Body of pancreas (tissue), 4 donors: ENCODE measurements around the gene OAF. TPM values are rescaled to one million over a fixed set of nuclear protein-coding genes. Genes with fewer than 3 reads are reported as not detected.
"Not testable (repeated sequence)": the region's sequence is repeated elsewhere in the genome, so short reads cannot be mapped to it uniquely, and the experiment has no call there.

Experiments
- ATAC-seq: fragments of 150-250 bp; one replicate; pipeline ENCODE4 v1.9.1; 2016
- DNase-seq, 4 donors: peaks; one replicate each; pipeline ENCODE4 v3.0.0-alpha.2; 2019
- H3K27ac ChIP-seq, 4 donors: fragments of 200-600 bp; sonication (generic); 1 replicate in 3 of 4; 2 replicates in 1 of 4; pipeline versions ENCODE4 v1.5.1 to v1.6.1; 2016 to 2019; ENCODE audit warnings: mild to moderate bottlenecking in 1 of 4, mixed read lengths in 1 of 4, moderate library complexity in 1 of 4
- H3K27me3 ChIP-seq, 2 donors: fragments of 200-600 bp; sonication (generic); one replicate each; pipeline ENCODE4 v1.6.0; 2016; ENCODE audit warnings: mild to moderate bottlenecking in 1 of 2
- H3K36me3 ChIP-seq, 2 donors: fragments of 200-600 bp; sonication (generic); replicated peaks in 1 of 2; 2 replicates each; pipeline ENCODE4 v1.5.1; 2016; ENCODE audit warnings: low read depth in 2 of 2; ENCODE audit not compliant: insufficient read depth in 1 of 2
- H3K4me1 ChIP-seq: fragments of 200-600 bp; sonication (generic); one replicate; pipeline ENCODE4 v1.6.0; 2016
- H3K4me3 ChIP-seq, 2 donors: fragments of 200-600 bp; sonication (generic); 1 replicate in 1 of 2; 2 replicates in 1 of 2; pipeline ENCODE4 v1.5.1; 2016 to 2019
- H3K9me3 ChIP-seq, 3 donors: fragments of 200-600 bp; sonication (generic); 1 replicate in 2 of 3; 2 replicates in 1 of 3; pipeline ENCODE4 v1.5.1; 2016
- POLR2A ChIP-seq, 3 donors: fragments of 450-650 bp; IDR thresholded peaks; one replicate each; pipeline ENCODE4 v1.6.1; 2016; ENCODE audit warnings: antibody characterized with exemption in 3 of 3, mild to moderate bottlenecking in 2 of 3
- WGBS, 2 donors: methylation state at CpG; one replicate each; pipeline ENCODE4 v1.1.5; 2017; 5-methylcytosine and 5-hydroxymethylcytosine counted together
- intact Hi-C: fragments of 100-400 bp; cut with DNase I; formaldehyde crosslinking; loops from one replicate; pipeline ENCODE4 v1.15.1; 2023
- total RNA-seq, 2 donors: library from RNA; depleted of rRNA; stranded (reverse); fragments of >200 nt; gene quantifications; one replicate each; pipeline ENCODE4 v1.1.0, GENCODE V29; 2016
- TF ChIP-seq, protein P1 (sequence below), 7 experiments: fragments of 450-650 bp in 4 of 7; fragments of 200-600 bp in 3 of 7; sonication (generic) in 3 of 7; IDR thresholded peaks; one replicate each; pipeline ENCODE4 v1.5.1; 2016 to 2019; ENCODE audit warnings: antibody characterized with exemption in 7 of 7

Gene OAF
- total RNA-seq, 2 donors from 2014 or later: 53.7 to 67.7 TPM

DNA sequence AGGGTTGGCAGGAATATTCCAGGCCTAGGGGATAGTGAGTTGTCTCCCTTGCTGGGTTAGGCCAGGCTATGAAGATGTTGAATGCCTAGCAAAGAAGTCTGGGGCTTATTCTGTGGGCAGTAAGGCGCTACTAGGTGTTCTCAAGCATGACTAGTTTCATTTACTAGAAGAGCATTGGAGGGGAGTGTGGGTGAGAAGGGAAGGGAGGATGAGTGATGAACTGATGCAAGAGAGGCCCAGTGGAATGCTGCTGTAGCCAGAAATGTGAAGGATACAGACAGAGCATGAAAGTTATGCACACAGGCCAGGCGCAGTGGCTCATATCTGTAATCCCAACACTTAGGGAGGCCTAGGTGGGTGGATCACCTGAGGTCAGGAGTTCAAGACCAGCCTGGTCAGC is 62.6 kb downstream of the OAF start:
- 85 to 98% methylated on average over 2 of the region's 2 CpGs for WGBS, 2 donors
- H3K4me3 ChIP-seq: no peak overlapping the region
- DNase-seq (no peak), ATAC-seq (no peak)
- no peaks in the 10 kb centered on the region for H3K27me3 ChIP-seq
- no peaks in the 10 kb centered on the region for H3K4me1 ChIP-seq
- no peak overlapping the region for H3K27ac ChIP-seq
- intact Hi-C loops: no loop called here
- H3K36me3 ChIP-seq: no peaks in the 10 kb centered on the region
- TF ChIP-seq POLR2A (IDR thresholded peaks at IDR 0.05): no peak
- TF ChIP-seq, protein P1, sequence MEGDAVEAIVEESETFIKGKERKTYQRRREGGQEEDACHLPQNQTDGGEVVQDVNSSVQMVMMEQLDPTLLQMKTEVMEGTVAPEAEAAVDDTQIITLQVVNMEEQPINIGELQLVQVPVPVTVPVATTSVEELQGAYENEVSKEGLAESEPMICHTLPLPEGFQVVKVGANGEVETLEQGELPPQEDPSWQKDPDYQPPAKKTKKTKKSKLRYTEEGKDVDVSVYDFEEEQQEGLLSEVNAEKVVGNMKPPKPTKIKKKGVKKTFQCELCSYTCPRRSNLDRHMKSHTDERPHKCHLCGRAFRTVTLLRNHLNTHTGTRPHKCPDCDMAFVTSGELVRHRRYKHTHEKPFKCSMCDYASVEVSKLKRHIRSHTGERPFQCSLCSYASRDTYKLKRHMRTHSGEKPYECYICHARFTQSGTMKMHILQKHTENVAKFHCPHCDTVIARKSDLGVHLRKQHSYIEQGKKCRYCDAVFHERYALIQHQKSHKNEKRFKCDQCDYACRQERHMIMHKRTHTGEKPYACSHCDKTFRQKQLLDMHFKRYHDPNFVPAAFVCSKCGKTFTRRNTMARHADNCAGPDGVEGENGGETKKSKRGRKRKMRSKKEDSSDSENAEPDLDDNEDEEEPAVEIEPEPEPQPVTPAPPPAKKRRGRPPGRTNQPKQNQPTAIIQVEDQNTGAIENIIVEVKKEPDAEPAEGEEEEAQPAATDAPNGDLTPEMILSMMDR (IDR thresholded peaks at IDR 0.05): no peak
- H3K9me3 ChIP-seq: no peaks in the 10 kb centered on the region

DNA sequence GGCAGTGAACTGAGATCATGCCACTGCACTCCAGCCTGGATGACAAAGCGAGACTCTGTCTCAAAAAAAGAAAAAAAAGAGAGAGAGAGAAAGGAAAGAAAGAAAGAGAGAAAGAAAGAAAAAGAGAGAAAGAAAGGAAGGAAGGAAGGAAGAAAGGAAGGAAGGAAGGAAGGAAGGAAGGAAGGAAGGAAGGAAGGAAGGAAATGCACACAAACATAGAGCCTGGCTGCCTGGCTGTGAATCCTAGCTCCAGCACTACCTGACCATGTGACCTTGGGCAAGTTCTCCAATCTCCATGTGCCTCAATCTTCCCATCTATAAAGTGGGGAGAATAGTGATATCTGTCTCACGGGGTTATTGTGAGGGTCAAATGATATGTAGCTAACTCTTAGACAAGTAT is 63.1 kb downstream of the OAF start:
- DNase-seq, H3K4me3 ChIP-seq, H3K27ac ChIP-seq, H3K9me3 ChIP-seq, H3K4me1 ChIP-seq, H3K27me3 ChIP-seq, H3K36me3 ChIP-seq, intact Hi-C loops, ATAC-seq: not testable (repeated sequence)
- 88% methylated on average over 2 of the region's 2 CpGs for WGBS, 2 donors

DNA sequence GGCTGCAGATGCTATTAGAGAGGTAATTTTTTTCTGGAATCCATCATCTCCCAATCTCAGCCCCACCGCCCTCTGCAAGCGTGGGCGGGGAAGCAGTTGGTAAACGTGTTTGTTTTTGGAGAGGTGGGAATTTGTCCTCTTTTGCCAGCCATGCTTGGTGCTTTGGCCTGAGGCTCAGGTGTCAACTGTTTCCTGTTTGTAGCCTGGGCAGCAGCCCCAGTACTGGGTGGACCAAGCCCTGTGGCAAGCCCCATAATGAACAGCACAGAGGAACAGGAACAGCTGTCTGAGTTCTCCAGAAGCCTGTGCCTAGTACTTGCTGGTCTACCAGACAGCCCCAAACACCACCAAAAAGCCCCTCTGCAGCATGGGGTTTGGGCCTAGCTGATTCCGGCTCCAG is 68.7 kb downstream of the OAF start:
- Histone ChIP-seq H3K4me1 (no peaks in the 10 kb centered on the region), H3K36me3 (no peaks in the 10 kb centered on the region), H3K4me3 (no peak overlapping the region), H3K9me3 (no peaks in the 10 kb centered on the region), H3K27me3 (no peaks in the 10 kb centered on the region), H3K27ac (no peak overlapping the region)
- WGBS, 2 donors: 80 to 83% methylated on average over 5 of the region's 5 CpGs
- DNase-seq (no peak), ATAC-seq (no peak)
- TF ChIP-seq POLR2A (IDR thresholded peaks at IDR 0.05): no peak
- intact Hi-C loops: no loop called here

Other genes starting within 250 kb of the OAF start
- 1 to 10 TPM in 1 of 2 donors, under 1 TPM in 1; 0.26 to 6.3 TPM for gene TRIM29, start 72.9 kb upstream of the OAF start, total RNA-seq
- under 1 TPM in 1 of 2 donors, not detected in 1; 0.26 TPM for gene POU2F3, start 29.1 kb downstream of the OAF start, total RNA-seq
- gene TLCD5, start 114.3 kb downstream of the OAF start, total RNA-seq: 1 to 10 TPM; 3.0 to 3.1 TPM
- 10 to 100 TPM; 46.5 to 71.1 TPM for gene ARHGEF12, start 125.4 kb downstream of the OAF start, total RNA-seq